ENCODE data around the gene GGPS1.

GRCh38 chr1:235293322-235293942 lies 34.9 kb upstream of the GGPS1 start:
- TF ChIP-seq POLR2AphosphoS5 (IDR thresholded peaks at IDR 0.05; ENCODE audit: low read depth, low read length): no peak
- TF ChIP-seq REST (IDR thresholded peaks at IDR 0.05; ENCODE audit: insufficient read depth in 1 of 2, low read depth in 2 of 2, low read length in 2 of 2): no peak

All from PFSK-1 (cell line).